Activated CD4-positive, alpha-beta T cell treated with anti-CD3 and anti-CD28 coated beads, Interleukin-2, Interleukin-6, amounts not matched to agents 100 ng/mL and 50 ng/mL, durations not matched to agents 16 hours and 8 hours (primary cell): ENCODE results near the gene MYG1.
"Not testable (repeated sequence)": the region's sequence is repeated elsewhere in the genome, so short reads cannot be mapped to it uniquely, and the experiment has no call there.

Source experiments
- DNase-seq: peaks from one replicate; pipeline ENCODE4 v3.0.0-alpha.2; 2020

Gene MYG1

DNA sequence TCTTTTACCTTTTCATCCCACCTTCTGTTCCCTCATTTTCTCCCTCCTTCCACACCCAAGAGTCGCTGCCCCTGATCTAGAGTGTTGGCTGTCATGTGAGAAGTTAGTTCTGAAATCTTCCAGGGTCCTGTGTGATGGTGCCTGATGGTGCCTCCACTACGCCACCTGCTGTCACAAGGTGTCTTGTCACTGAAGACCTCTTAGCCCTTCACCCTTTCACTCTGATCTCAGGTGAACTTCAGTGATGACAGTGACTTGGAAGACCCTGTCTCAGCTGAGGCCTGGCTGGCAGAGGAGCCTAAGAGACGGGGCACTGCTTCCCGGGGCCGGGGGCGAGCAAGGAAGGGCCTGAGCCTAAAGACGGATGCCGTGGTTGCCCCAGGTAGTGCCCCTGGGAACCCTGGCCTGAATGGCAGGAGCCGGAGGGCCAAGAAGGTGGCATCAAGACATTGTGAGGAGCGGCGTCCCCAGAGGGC lies 11.7 kb upstream of the MYG1 start:
- DNase-seq, result peak; percentile 70

DNA sequence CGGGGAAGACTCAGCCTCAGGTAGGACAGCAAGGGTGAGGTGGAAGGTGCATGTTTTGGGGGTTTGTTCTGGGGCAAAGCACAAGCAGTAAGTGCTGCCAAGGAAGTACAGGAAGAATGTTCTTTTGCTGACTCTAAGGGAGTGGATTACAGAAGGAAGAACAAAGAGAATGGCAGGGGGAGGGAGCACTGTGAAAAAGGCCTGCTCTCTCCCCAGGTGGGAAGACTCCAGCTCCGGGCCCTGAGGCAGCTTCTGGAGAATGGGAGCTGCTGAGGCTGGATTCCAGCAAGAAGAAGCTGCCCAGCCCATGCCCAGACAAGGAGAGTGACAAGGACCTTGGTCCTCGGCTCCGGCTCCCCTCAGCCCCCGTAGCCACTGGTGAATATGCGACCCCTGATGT lies 11.2 kb upstream of the MYG1 start:
- no peak for DNase-seq

DNA sequence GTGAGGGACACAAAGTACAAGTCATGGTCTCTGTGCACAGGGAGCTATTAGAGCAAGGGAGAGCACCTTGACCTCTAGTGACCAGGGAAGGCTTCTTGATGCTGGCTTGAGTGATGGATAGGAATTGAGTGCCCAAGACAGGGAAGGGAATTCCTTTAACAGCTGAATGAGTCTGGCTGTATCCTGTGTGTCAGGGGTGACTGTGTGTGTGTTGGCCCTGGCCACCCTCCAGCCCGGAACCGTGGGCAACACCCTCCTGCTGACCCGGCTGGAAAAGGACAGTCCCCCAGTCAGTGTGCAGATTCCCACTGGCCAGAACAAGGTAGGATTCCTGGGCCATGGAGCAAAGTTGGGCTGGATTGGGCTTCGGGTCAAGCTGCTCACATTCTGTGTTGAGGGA lies 9.6 kb upstream of the MYG1 start:
- no peak for DNase-seq

DNA sequence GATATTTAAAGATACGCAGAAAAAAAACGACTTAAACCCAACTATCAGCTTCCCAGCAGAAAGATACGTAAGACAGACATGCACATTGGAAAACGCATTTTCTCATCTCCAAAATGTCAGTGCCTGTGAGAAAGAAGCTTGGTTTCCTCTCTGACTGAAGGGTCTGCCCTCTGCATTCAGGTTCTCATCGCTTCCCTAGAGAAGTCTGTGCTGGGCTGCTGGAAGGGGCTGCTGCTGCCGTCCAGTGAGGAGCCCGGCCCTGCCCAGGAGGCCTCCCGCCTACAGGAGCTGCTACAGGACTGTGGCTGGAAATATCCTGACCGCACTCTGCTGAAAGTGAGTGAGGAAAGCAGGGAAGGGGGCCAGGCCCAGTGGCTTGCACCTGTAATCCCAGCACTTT lies 8.8 kb upstream of the MYG1 start:
- DNase-seq, result peak; percentile 18

DNA sequence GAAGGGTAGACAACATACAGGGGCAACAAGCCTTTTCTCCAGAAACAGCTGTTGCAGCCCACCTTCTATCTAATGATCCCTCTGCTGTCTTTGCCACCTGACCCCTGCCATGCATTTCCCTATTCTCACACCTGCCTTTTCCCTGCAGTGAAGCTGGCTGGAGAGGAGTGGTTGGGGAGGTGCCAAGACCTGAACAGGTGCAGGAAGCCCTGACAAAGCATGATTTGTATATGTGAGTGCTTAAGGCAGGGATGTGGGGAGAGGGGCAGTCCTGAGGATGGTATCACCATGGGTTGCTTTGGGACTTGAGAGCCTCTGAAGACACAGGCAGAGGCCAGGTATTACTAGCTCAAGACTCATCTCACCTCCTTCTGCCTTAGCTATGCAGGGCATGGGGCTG lies 7.1 kb upstream of the MYG1 start:
- no peak for DNase-seq

DNA sequence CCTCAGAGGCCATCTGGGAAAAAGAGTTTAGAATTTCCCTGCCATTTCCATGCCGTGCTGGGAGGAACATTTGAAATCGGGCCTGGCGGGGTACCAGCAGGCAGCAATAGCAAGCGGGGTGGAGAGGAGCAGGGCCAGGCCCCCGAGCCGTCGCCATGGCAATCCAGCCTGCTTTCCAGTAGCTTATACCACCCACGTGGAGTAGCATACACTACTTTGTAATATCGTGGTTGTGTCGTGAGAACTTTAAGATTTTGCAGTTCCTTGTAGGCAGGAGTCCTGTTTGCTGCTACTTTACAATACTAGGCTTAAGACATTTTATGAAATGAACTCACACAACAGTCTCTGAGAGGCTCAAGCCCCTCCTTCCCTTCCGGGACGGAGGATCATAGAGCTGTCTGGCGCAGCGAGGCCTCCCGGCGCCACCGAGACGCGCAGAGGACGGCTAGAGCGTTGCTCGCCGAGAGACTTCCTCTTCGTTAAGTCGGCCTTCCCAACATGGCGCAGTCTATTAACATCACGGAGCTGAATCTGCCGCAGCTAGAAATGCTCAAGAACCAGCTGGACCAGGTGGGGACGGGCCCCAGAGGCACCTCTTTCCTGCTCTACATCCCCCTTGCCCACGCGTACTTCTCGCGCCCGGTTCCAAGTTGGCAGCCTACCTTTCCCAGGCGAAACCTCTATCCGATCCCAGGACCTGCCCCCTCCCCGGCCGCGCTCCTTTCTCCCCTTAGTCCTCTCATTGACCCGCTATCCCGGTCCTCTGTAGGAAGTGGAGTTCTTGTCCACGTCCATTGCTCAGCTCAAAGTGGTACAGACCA lies 4.2 kb upstream of the MYG1 start, which contains the start of gene PFDN5:
Gene PFDN5 (plus strand): TSS at position 473 of the 821 bp plus-strand sequence. CDS start 26 bp downstream, at position 499.
- peak; percentile 94 for DNase-seq

DNA sequence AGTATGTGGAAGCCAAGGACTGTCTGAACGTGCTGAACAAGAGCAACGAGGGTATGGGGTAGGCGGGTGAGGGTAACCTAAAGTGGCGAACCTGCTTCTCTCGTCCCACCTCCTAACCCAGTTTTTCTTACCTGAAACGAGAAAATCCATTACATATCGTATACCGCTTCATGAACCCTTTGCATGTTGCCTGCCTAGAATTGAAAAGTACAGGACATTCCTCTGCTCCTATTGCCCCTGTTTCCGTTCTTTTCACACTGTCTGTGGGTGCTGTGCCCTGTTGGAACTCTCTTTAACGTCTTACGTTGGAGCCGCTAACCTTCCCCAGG lies 3.6 kb upstream of the MYG1 start:
- no peak for DNase-seq

DNA sequence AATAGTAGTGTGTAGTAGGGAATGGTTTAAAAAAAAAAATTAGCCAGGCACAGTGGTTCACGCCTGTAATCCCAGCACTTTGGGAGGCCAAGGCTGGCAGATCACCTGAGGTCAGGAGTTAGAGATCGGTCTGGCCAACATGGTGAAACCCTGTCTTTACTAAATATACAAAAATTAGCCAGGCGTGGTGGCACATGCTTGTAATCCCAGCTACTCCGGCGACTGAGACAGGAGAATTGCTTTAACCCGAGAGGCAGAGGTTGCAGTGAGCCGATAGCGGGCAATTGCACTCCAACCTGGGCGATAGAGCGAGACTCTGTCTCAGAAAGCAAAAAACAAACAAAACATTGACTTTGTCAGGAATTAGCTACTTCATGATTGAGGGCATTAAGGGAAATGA lies 2.4 kb upstream of the MYG1 start:
- not testable (repeated sequence) for DNase-seq

DNA sequence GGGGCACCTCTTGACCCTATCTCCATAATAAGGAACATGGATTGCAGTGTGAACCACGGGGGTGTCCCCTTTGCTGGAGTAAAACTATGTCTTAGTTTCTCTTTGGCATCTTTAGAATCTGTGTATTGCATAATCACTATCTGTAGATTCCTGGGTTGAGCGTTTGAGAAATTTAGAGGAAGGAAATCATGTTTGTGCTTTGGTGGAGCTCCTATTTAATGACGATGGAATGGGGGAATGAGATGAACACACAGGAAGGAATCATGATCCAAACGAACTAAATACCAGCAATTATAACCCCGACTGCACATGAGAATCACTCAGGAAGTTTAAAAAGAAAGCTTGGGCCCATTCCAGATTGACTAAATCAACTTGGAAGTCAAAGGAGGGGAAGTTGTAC lies 1.3 kb upstream of the MYG1 start:
- no peak for DNase-seq

DNA sequence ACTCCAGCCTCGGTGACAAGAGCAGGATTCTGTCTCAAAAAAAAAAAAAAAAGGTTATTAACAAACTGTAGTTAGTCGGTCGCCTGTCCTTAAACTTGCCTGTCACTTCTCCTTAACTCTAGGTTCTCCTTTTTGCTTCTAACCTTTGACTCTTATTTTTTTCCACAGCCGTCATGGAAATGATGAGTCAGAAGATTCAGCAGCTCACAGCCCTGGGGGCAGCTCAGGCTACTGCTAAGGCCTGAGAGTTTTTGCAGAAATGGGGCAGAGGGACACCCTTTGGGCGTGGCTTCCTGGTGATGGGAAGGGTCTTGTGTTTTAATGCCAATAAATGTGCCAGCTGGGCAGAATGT lies 418 bp upstream of the MYG1 start:
- DNase-seq, result peak; percentile 62

DNA sequence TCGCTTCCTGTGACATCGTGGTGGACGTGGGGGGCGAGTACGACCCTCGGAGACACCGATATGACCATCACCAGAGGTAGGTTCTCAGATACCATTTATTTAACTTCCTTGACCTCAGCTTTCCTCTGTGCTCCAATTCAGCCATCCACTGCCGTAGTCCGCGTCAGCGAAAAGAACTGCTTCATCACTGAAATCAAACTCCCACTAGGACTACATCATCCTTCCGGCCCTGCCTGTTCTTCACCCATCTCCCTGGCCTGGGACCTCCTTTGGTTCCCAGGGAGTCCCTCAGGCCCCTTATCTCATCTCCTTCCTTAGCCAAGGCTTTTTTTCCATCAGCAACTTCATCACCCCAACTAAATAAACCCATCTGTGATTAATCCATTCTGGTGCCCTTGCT lies 692 bp downstream of the MYG1 start:
- DNase-seq, result peak; percentile 41

DNA sequence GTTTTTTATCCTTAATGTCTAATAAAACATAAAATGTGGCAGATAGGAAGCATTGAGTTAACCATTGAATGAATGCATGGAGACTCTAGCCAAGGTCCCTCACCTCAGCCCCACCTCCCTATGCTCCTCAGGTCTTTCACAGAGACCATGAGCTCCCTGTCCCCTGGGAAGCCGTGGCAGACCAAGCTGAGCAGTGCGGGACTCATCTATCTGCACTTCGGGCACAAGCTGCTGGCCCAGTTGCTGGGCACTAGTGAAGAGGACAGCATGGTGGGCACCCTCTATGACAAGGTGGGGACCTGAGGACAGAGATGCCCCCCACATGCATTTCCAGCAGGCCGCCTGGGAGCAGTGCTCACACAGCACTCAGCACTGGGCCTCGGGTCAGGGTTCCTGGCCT lies 3.4 kb downstream of the MYG1 start:
- no peak for DNase-seq

DNA sequence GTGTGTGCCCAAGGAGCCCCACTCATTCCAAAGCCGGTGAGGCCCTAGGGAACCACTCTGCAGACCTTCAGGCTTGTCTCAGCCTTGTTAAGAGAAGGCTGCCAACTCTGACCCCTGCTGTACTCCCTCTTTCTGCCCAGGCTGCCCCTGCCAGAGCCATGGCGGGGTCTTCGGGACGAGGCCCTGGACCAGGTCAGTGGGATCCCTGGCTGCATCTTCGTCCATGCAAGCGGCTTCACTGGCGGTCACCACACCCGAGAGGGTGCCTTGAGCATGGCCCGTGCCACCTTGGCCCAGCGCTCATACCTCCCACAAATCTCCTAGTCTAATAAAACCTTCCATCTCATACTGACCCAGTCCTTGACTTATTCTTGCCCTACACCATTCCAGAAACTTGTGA lies 7.3 kb downstream of the MYG1 start:
- DNase-seq, result no peak

DNA sequence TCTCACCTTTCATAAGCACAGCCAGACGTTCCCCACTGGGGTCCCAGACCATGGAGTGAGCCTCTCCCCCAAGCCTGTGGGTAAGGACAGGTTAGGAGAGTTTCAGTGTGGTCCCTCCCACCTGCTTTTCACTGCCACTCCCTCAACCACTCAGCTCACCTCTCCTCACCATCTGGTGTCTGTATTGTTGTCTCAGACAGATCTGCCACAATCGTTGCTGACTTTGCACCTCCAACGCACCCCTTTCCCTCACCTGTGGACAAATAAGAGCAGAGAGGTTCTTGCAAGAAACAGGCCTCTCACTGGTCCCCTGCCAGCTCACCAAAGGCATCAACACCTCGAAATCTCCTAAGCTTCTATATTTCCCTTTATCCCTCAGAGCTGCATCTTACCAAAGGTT lies 8.8 kb downstream of the MYG1 start:
- DNase-seq, result no peak

DNA sequence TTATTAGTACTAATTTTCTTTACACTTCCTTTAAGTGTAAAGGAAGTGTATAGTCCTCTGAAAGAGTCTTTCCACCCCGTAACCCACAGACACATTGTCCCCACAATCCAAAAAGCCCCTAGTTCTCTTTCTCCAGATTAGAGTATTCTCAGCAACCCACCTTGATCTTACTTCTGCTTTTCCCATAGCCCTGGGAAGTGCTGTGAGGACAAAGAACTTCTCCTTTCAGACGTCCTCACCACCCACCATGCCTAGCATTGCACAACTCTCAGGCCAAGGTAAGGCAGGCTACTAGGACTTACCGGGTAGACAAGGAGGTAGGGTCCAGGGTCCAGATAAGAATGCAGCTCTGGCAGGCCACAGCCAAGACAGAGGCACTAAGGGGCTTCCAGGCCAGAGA lies 14.5 kb downstream of the MYG1 start:
- no peak for DNase-seq

DNA sequence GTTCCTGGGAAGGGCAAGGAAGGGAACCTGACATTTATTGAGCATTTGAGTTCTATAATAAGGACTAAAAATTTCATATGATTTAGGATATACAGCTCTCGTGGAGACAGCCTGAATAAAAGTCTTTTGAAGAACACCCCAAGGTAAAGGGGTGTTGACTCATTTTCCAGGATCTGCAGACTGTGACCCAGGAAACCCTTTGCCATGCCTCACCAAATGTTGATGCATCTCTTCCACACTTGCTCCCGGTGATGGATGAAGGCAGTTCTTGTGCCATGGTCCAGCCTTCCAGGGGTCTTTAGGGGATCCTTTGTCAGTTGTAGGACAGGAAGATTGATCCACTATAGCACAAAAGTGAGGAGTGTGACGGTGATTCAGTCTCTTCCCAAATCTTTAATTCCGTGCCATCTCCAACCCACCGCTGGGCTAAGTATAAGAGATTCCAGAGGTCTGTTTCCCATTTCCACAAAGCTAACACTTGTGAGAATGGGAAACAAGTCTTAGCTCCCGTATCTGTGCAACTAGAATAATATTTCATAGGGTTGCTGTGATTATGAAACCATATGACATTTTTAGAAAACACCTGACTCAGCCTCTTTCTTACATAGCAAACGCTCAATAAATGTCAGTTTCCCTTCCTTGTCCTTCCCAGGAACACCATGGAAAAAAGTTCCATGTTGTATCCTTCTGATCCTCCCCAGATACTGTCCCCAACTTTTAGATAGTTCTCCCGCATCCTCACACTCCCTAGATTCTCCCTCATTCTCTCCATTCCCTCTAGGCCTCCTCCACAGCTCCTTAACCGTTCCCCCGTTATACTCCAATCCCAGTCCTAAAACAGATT lies 21.1 kb downstream of the MYG1 start:
- no peak for DNase-seq

DNA sequence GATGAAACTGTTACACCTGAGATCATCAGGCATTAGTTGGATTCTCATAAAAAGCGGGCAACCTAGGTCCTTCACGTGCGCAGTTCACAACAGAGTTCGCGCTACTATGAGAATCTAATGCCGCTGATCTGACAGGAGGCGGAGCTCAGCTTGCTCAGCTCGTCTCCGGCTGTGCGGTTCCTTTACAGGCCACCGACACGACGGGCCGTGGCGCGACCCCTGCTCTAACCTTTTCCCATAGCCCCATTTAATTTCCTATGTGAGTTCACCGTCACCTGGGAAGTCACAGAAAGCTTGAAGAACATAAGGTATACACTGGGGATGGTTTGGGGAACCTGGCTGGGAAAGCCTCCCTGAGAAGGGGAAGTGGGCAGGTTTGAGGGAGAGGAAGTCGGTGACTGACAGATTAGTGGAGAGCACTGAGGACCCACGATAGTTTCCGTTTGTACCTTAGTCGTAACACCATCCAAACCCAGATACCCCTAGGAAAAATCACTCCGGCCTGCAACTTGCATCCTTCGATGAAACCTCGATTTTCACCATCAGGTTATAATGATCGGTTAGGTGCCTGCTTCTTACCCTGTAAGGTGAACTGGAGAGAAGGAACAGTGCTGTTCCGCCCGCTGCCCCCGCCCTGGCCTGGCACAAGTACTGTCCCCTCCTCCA lies 24.8 kb downstream of the MYG1 start:
- peak; percentile 70 for DNase-seq

DNA sequence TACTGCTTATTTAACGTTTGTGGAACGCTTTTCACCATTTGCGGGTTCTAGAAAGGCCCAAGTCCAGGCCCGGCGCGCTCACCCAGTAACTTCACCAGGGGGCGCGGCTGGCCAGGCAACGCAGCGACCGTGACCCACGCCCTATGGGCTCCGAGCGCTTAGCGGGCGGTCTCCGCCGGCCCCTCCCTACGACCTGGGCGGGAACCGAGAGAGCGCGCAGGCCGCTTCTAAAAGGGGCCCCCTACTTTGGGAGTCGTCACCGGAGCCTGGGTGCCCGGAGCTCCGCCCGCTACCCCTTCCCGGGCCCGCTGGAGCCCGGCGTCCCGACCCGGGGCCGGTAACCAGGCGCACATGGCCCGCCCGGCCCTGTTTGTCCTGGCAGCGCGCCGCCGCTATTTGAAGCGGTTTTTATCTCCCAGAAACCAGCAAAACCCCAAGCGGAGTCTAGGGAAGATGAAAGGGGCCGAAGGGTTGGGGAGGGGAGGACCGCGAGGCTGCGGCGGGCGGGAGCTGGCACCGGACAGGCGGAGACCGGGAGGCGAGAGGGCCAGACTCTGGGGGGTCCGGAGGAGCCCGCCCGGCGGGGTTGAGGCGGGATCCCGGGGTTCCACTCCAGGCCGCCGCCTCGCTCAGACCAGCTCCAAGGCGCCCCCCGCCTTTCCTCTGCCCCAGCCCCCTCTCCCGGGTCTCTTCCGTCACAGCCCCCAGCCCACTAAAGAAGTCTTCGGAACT lies 25.4 kb downstream of the MYG1 start:
- peak; percentile 95 for DNase-seq

DNA sequence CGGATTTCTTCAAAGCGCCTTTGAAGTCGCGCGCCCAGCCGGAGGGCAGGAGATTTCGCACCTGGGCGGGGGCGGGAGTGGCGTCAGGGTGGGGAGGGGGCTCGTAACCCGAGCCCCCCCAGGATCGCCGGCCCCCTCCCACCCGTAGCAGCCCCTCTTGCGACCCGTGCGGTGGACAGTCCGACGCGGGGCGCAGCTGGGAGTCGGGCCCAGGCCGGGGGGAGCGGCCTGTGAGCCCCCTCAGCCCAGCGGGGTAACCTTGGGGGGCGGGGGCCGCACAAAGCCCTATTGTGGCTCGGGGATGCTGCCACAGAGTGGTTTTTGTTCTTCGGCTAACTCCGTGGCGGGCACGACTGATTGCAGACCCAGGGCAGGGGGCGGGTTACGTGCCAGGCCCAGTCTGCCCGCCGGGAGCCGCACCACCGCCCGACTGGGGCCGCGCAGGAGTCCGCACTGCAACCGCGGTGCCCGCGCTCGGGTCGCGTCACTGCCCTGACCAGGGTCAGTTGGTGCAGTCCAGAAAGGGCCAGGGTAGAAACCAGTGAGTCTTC lies 26.1 kb downstream of the MYG1 start:
- peak; percentile 26 for DNase-seq

DNA sequence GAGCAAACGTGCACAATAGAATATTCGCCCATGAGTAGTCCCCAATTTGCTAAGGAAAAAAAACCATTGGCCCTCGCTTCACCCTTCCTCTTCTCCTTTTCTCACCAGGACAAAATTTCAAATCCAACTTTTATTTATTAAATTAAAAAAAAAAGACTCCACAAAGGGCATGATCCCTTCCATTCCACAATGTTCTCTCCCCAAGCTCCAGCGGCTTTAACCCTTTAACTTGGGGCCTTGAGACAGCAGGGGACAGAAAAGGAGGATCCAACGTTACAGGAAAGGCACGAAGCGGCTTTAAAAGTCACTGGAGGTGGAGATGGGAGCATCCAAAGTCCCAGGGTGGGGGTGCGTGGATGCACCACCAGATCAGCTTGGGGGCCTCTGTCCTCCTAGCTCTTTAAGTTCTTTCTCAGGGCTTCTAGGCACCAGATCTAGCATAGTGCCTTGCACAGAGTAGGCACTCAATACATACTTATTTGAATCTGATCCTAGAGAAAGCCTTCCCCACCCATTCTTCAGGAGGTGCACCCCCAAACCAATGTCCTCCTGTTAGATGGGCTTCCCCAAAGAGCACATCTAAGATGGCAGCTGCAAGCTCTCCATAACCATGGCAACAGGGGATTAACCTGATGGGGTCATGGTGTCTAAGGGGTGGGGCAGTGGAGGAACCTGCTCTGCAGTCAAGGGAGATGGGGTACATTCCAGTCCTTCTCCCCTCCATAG lies 27.1 kb downstream of the MYG1 start:
- peak; percentile 13 for DNase-seq

DNA sequence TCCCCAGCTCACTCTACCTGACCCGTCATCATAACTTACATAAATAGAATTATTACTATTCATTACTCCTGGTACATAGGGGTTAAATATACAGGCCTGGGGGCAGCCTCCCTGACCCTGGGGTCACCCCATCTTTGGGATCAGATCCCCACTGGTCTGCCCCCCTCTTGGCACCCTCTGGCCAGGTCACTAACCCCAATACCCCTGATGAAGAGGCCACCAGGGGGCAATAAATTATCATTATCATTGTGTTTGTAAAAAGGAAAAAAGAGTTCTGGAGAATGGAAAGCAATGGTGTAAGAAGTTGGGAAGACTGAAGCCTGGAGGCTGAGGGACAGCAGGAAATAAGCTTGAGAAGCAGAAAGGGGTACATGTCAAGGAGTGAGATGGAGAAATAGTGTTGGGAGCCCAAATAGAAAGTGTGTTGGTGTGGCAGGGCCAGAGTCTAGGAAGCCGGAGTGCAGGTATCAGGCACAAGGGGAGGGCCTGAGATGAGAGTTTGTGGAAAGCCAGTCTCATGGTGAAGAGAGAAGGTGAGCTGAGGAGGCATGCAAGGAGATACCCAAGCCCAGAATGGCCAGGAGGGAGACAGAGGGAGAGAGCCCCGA lies 28.0 kb downstream of the MYG1 start:
- no peak for DNase-seq

DNA sequence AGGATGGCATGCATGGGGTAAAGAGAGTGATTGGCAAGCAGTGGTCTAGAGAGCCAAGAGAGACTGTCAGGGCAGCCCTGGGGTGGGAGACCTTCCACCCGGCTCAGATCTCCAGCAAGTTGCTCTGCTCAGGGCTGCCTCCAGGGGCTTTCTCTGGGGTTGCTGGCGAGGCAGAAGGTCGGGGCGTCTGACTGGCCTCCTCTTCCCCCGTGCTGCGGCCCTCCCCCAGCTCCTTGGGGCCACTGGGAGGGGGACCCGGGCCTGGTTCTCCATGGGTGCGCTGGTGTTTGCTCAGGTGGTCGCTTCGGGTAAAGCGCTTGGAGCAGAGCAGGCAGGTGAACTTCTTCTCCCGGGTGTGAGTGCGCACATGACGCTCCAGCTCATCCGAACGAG lies 28.5 kb downstream of the MYG1 start:
- no peak for DNase-seq
